CD4-positive, alpha-beta T cell treated with Interleukin-4 for 4 hours (primary cell): ENCODE measurements around the gene IFFO2.
A peak's percentile ranks its signal among the peaks of the same experiment; 100 is the strongest.

Experiments
- DNase-seq: peaks from one replicate; pipeline ENCODE4 v3.0.0-alpha.2; 2020

The IFFO2 gene

DNA sequence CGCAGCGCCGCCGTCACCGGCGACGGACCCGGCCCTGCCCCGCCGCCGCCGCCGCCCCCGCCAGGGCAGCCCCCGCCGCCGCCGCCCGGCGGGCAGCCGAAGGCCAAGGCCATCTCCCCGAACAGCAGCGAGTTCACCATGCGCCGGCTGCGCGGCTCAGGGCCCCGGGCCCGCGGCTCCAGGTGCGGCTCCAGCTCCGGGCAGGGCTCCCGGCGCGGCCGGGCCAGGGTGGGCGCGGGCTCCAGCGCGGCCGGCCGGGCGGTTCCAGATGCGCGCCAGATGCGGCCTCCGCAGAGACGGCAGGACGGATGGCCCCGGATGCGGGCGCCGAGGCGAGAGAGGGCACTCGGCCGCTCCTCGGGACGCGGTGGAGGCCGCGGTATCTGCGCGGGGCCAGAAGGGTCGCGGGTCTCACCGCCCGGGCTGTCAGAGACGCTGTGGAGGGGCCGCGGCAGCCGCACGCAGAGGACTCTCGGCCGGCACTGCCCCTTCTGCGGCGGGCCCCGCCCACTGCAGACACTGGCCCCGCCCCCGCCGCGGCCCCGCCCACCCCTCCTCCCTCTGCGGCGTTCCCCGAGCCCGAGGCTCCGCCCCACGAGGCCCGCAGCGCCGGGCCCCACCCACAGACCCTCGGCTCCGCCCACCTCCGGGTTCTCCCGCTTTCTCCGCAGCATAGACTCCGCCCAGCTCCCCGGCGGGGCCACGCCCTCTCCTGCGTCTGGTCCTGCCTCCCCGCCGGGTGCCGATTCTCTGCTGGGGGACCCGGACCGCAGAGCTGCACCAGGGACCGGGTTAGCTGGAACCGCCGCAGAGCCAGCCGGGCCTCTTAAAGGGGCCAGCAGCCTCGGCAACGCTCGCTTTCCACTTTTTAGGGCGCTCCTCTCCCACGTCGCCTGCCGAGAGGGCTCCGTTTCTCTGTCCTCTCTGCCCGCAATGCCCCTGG is at the start of gene IFFO2:
IFFO2 (minus strand) TSS at position 484 of the 943 bp plus-strand sequence; CDS start at position 140, 344 bp downstream.
- DNase-seq: peak; percentile 94

DNA sequence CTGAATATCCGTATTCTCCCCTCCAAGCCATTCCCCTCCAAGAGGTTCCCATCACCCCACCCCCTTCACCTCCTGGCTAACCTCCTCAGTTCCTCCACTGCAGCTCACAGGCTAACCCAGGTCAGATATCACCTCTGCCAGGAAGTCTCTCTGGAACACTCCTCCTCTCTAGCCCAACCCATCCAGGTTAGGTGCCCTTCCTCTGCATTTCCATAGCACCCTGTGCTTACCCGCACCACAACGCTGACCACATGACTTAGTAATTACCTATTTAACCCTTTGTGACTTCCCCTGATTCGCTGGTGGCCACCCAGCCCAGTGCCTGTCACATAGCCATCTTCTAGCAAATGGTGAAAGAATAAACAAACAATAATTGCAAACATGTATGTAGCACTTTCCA is 49.5 kb upstream of the IFFO2 start:
- no peak for DNase-seq

DNA sequence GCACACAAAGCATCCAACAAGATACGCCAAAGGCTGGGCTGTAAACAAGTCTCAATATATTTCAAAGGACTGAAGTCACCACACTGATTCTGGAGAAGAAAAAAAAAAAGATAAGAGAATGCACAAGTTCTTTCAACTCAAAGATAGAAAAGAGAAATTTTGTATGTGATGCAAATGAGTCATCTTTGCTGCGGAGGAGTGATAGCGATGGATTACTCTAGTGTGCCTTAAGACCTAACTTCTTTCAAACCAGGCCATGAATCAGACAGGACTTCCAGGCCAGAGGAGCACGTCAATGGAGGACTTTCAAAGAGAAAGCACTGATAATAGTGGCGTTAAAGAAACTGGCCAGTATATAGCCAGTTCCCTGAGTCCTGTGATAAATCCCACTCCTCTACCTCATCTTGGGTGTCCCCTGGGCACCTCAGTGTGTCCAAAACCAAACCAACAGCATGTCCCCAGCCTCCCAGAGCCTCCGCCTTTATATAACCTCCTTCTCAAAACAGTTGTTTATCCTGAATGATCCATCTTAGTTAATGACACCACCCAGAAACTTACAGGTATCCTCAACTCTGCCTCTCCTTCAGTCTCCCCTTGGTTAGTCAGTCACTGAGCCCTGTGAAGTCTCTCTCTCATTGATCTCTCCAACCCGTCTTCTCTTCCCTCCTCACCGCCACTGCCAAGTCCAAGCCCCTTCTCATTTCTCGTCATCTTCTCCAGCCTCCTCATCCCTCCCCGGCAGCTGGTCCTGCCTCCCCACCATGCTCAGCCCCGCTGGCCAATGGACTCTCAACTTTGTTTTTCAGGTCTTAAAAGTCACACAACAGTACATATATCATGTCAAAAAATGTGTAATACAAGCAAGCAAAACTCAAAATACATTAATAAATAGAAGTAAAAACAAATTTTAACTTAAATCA is 47.2 kb upstream of the IFFO2 start:
- peak; percentile 4 for DNase-seq

DNA sequence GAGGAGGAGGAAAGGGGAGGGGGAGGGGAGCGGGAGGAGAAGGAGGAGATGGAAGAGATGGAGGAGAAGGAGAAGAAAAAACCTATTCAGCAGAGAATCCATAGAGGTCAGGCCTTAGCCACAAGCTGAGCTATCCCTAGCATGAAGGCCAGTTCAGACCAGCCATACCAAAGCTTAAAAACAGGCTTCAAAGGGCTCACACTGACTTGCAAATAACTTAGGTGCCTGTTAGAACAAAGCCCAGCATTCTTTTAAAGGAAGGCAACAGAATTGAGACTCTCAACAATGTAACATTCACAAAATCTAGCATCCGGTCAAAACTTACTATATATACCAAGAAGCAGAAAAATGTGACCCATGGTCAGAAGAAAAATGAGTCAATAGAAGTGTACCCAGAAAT is 43.6 kb upstream of the IFFO2 start:
- DNase-seq: no peak

DNA sequence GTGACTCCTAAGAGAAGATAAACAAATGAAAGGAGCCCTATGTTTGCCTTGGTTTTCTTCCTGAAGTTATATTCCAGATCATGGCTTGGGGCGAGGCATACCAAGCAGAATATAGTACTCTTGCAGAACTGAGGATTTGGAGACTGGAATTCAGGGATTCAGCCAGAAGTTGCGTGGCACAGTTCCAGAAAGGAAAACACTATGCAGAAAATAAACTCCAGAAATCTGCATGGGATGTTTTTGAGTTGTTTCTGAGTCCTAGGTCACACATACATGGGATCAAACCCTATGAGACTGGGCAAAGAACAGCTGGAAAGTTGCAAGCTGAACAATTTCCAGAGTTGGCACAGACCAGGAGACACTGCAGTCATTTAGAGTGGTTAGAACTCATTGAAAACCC is 42.9 kb upstream of the IFFO2 start:
- no peak for DNase-seq

DNA sequence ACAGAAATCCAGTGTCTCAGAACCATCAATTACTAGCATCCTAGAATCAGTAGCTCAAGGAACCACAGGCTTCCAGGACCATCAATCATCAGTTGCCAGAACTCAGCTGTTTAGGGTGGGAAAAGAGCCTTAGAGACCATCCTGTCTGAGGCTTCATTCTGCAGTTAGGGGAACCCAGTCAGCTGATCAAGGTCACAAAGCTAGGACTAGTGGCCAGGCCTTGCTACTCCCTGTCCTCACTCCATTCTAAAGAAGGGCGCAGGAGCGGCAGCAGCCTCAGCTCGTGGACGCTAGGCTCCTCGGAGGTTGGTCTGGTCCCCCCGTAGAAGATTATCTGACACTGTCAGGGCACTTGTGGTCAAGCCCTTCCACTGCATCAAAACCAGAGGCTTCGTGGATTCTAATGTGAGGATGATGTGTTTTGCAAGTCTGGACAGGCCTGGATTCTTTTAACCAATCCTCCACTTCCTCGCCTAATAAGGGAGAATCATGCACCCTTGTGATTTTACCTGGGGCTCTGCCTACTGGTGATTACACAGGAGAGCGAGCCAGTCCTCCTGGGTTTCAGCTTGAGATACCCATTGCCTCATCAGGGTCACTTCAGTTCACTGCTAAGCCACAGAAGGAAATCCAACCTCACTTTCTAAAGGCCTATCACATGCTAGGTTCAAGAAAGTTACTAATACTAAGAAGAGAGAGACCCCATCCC is 41.7 kb upstream of the IFFO2 start:
- DNase-seq: no peak

DNA sequence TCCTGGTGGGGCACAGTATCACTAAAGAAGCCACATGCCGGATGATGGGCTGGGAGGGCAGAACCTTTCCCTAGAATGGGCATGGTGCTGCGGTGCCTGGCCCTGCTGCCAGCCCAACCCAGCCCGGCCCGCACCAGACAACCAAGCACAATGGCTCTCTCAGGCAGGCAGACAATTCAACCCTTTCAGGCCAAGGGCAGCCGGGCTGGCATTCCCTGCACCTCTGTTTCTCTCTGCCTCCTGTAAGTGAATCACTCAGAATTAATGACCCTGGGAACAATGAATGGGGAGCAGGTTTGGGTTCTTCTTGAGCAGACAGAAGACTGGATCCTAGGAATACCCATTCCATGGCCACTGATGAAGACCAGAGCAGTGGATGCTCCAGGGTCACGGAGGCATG is 41.0 kb upstream of the IFFO2 start:
- no peak for DNase-seq

DNA sequence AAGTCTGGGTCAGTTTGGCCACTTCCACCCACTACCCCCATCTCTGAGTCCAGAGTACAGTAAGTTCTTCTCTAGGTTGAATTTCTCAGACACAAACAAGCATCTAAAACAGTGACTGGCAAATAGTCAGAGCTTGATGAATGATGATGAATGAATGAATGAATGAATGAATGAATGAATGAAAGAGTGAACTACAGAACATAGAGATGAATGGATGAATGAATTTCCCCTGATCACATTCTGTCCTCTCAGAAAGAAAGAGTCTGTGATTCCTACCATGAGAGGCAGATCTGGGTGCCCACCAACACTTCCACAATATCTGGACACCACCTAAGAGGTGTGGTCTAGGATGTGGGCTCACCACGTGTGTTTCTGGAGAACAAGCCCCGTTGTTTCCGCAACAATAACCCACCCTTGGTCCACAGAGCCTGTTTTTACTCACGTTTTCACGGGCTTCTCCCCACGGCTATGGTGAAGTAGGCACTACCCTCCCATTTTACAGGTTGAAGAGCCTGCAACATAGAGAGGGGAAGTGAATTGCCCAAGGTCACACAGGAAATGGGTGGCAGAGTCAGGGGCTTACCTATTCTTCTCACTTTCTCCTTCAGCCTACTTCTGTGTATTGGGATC is 40.2 kb upstream of the IFFO2 start:
- no peak for DNase-seq

DNA sequence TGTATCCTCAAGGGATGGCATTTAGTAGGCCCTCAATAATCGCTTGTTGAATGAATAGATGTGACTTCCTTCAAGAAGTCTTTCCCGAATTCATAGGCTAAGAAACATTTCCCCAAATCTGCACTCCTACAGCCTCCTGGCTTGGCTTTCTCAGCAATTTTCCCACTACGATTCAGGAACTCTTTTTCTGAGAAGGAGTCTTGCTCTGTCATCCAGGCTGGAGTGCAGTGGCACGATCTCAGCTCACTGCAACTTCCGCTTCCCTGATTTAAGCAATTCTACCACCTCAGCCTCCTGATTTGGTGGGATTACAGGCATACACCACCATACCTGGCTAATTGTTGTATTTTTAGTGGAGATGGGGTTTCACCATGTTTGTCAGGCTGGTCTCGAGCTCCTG is 37.9 kb upstream of the IFFO2 start:
- DNase-seq: no peak

DNA sequence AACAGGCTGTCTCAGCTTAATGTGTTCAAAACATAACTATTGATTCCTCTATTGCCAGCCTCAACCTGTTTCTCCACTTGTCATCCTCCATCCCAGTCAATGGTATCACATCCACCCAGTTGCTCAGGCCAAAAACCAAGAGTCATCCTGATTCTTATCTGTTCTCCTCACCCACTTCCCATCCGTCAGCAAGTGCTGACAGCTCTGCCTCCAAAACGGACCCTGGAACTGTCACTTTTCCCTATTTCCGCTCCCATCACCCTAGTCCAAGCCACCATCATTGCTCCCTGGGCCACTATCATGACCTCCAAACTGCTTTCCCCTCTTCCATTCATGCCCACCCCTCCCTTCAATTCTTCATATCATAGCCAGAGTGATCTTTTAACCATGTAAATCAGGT is 36.2 kb upstream of the IFFO2 start:
- no peak for DNase-seq

DNA sequence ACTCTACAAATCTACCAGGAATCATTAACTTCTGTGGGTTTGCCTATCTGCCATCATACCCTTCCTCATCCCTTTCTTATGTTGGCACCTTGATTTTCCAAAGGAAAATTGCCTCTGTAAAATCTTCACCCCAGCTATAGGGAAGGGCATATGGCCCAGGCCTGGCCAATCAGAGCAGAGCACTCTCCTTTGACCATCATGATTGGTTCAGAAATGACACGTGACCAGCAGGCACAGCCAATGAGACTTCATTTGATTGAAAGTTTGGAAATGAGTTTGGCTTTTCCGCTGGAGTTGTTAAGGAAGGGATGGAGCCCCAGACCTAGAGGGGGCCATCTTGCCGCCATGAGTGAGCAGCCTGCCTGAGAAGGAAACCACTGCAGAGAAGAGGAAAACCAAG is 35.1 kb upstream of the IFFO2 start:
- DNase-seq: no peak

DNA sequence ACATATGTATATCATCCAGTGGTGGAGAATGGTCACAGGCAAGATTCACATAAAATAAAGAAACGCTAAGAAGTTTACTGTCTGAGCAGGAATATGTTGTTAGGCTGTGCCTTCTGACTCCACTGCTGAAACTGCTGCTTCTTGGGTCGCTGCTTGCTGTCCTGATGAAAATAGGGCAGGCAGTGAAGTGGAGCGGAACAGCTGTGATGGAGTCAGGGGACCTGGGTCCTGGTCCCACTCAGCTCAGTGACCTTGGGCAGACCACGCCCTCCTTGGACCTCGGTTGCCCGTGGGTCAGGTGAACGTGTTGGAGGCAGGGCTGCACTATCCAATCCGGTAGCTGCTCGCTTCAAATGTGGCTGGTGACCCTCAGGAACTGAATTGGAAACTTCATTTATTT is 33.4 kb upstream of the IFFO2 start:
- DNase-seq: no peak

DNA sequence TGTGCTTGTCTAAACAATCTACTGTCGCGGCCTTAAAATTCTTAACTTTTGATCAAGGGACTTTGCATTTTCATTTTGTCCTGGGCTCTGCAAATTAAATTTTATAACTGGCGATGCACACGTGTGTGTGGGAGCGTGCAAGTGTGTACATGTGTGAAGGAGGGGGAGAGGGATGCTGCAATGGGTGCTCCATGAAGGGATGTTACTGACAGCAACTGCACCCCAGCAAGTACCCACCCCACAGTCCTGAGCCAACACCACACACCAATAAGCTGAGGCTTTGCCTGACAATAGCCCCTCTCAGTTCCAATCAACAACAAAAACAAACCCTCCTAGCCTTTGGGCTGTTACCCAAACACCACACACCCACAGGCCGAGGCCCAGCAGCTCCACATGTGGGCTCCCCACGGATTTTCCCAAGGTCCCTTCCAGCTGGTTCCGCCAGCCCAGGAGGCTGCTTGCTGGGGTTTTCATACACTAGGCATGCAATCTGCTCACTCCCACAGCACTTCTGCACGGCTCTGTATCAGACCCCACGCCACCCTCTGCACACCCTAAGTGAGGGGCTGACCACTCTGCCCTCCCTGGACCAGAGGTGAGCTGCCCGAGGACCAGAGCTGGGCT is 32.8 kb upstream of the IFFO2 start:
- DNase-seq: no peak

DNA sequence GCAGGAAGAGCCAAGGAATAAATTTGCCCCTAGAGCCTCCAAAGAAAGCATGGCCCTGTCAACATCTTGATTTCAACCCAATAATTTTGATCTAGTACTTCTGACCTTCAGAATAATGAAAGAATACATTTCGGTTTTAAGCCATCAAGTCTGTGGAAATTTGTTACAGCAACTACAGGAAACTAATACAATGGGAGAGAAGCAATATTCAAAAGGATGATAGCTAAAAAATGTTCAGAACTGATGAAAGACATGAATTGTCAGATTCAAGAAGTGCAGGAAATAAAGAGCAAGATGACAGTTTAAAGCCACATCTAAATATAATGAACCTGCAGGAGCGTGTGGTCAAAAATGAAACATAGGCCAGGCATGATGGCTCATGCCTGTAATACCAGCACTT is 24.8 kb upstream of the IFFO2 start:
- no peak for DNase-seq

DNA sequence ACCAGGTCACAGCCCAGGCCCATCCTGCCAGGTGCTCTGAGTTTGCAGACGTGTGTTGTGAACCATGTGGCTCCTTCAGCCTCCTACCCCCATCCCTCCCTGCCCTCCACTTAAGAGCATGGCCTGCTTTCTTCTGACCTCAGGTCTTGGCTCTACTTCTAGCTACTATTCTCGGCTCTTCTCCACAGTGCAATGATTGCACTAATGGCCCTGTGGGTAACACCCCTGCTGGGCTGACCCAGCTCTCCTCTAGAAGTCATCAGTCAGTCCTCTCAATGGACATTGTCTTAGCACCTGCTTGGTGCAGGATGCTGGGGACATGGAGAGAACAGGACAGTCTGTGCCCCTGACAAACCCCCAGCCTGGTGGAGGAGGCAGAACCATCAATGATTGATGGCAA is 22.2 kb upstream of the IFFO2 start:
- DNase-seq: no peak

DNA sequence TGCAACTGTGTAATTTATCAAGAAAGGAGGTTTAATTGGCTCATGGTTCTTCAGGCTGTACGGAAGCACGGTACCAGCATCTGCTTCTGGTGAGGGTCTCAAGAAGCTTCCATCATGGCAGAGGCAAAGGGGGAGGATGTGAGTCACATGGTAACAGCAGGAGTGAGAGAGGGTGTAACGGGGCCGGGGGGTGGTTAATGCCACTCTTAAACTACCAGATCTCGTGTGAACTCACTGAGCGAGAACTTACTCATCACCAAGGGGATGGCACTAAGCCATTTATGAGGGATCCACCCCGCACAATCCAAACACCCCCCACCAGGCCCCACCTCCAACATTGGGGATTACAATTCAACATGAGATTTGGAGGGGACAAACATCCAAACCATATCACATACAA is 21.0 kb upstream of the IFFO2 start:
- no peak for DNase-seq

DNA sequence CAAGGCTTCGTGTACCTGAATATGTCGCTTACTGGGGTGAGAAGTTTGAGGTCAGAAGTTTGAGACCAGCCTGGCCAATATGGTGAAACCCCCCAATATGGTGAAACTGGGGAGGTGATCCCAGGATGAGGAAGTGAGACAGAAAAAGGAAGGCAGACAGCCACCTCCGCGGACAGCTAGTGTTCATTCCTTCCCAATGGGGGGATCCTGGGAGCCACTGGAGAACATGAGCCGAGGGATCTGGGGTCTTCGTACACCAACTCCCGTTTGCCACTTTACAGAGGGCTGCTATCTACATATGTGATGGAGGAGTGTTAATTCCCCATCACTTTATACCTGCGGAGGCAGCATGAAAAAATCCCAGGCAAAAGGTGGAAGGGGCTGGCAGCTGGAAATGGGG is 19.6 kb upstream of the IFFO2 start:
- no peak for DNase-seq

DNA sequence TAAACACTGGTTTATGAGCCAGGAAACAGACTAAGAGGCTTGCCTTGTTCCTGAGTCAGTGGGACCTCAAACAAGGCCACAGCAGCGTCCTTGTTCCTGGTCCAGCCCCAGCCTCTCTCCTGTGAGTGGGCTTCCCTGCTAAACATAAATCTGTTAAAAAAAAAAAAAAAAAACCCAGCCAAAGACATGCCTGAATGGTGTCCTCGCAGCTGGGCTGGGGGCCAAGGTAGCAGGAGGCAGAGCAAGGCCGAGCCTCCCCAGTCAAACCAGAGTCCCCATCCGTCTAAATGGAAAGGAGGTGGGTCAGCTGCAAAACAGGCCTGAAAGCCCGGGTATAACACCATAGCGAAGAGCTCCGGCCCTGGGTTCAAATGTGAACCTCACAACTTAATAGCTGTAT is 18.1 kb upstream of the IFFO2 start:
- no peak for DNase-seq

DNA sequence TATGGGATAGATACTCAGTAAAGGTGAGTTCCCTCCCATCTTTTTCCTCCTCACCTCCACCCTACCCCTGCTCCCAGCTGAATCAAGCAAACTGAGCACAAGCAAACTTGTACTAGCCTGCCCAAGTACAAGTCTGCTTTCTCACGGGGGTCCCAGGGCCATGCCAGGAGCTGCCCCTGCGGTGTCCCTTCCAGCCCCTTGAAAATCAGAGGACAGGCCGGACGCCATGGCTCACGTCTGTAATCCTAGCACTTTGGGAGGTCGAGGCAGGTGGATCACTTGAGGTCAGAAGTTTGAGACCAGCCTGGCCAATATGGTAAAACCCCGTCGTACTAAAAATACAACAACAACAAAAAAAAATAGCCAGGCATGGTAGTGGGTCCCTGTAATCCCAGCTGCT is 17.5 kb upstream of the IFFO2 start:
- DNase-seq: no peak

DNA sequence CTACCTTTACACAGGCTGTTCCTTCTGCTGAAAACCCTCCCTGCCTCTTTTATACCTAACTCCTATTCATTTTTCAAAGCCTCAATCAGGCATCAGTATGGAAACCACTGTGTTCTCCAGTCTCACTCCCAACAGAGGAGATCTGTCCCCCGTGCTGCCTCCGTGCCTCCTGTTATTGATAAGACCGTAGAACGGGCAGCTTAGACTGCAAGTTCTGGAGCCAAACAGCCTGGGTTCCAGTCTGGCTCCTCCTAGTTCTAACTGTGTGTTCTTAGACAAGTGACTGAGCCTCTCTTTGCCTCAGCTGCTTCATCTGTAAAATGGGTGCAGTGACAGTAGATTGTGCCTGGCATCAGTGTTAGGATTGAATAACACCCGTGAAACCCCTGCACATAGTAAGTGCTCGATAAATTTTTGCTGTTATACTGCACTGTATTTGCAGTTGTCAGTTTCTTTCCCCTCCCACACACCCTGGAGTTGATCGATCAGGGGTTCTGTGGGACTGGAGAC is 17.0 kb upstream of the IFFO2 start:
- DNase-seq: no peak

DNA sequence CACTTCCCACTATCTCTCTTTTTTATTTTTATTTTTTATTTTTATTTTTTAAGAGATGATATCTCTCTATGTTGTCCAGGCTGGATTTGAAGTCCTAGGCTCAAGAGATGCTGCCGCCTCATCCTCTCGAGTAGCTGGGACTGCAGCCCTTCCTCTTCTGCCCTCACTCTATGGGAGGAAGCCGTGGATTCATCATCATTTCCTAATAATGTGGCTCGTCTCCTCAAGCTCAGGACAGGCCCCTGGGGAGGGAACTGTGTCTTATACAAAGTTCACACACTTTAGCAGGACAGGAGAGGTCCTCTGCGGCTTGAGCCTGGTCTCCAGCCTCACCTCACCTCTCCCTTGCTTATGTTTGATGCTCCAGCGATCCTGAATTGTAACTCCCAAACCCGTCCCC is 16.5 kb upstream of the IFFO2 start:
- DNase-seq: no peak

DNA sequence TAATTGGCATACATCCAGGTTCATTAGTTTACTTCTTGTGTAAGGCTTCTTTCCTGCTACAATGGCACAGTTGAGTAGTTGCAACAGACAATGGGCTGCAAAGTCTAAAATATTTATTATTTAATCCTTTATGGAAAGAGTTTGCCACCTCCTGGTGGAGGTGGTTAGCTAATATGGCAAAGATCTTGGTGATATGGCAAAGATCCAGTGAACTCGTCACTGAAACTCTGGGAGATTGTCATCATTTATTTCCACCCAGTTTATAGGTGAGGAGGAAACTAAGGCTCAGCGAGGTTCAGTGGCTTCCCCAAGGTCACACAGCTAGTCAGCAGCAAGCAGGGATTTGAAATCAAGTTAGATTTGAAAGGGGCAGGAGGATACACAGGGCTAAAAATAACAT is 16.1 kb upstream of the IFFO2 start:
- peak; percentile 56 for DNase-seq
